Endothelial cell of umbilical vein (primary cell): ENCODE measurements around the gene PPP1R10. TPM values are rescaled to one million over a fixed set of nuclear protein-coding genes. Genes with fewer than 3 reads are reported as not detected.

Experiments
- BruUV-seq: library from RNA; stranded (reverse); fragments of 400-500 nt; replicated peaks from 2 replicates; lab custom pipeline; 2021; lab: Mats Ljungman, UMichigan
- CTCF ChIA-PET: fragments of 300-600, 350-600 bp; sonication (Branson Sonifier 250); formaldehyde crosslinking; loops from one replicate; lab custom pipeline; 2021; ENCODE audit warnings: antibody characterized with exemption, inconsistent platforms; lab: Charles Lee
- POLR2A ChIA-PET: fragments of 300-600, 350-600 bp; sonication (Branson Sonifier 250); formaldehyde crosslinking; loops from one replicate; lab custom pipeline; 2021; ENCODE audit warnings: antibody characterized with exemption, inconsistent platforms; lab: Charles Lee
- DNase-seq: peaks from one replicate; pipeline ENCODE4 v3.0.0-alpha.2; 2011; ENCODE audit warnings: low read depth, low spot score
- FAIRE-seq: peaks from 2 replicates; lab custom pipeline; 2011; peaks lifted over from hg19 to GRCh38; lab: Jason Lieb, UNC
- H2AFZ ChIP-seq: 2 replicates; pipeline ENCODE4 v1.6.0; 2012; ENCODE audit warnings: low read depth, low read length, control low read depth, inconsistent platforms
- H3K27ac ChIP-seq: 2 replicates; pipeline ENCODE4 v1.5.1; 2011; ENCODE audit warnings: low read depth, mild to moderate bottlenecking, control low read depth, low read length, moderate library complexity; ENCODE audit not compliant: insufficient read depth
- H3K27me3 ChIP-seq, 2 experiments: 2 replicates each; pipeline versions ENCODE4 v1.6.0 to v1.6.1; 2011; ENCODE audit warnings: low read length in 2 of 2, mixed read lengths in 1 of 2; ENCODE audit not compliant: control insufficient read depth in 2 of 2, insufficient read depth in 2 of 2
- H3K36me3 ChIP-seq, 2 experiments: 2 replicates in 1 of 2; 3 replicates in 1 of 2; pipeline ENCODE4 v1.5.1; 2011; ENCODE audit warnings: low read length in 2 of 2, mild to moderate bottlenecking in 1 of 2, moderate library complexity in 1 of 2; ENCODE audit not compliant: control insufficient read depth in 2 of 2, insufficient read depth in 2 of 2; ENCODE audit errors: extremely low read depth in 1 of 2
- H3K4me1 ChIP-seq: 3 replicates; pipeline ENCODE4 v1.5.1; 2011; ENCODE audit warnings: mild to moderate bottlenecking, low read length; ENCODE audit not compliant: control insufficient read depth, insufficient read depth; ENCODE audit errors: extremely low read depth
- H3K4me2 ChIP-seq: 2 replicates; pipeline ENCODE4 v1.6.1; 2011; ENCODE audit warnings: low read length, control low read depth, mixed read lengths; ENCODE audit not compliant: insufficient read depth
- H3K4me3 ChIP-seq, 3 experiments: fragments of 200-600 bp in 1 of 3; sonication (generic), shearing (Covaris generic) in 1 of 3; replicated peaks in 1 of 3; 2 replicates each; pipeline ENCODE4 v1.5.1; 2011 to 2016; ENCODE audit warnings: control low read depth in 3 of 3, low read length in 3 of 3, mild to moderate bottlenecking in 2 of 3, inconsistent platforms in 1 of 3, low read depth in 1 of 3, moderate library complexity in 1 of 3; ENCODE audit not compliant: insufficient read depth in 1 of 3
- H3K79me2 ChIP-seq: 2 replicates; pipeline ENCODE4 v1.6.0; 2012; ENCODE audit warnings: low read length, inconsistent platforms; ENCODE audit not compliant: control insufficient read depth, insufficient read depth
- H3K9ac ChIP-seq: replicated peaks from 2 replicates; pipeline ENCODE3; 2011; ENCODE audit warnings: low read length, control low read depth; ENCODE audit not compliant: insufficient read depth; ENCODE audit errors: extremely low read depth
- H3K9me1 ChIP-seq: replicated peaks from 3 replicates; pipeline ENCODE4 v1.6.0; 2011; ENCODE audit warnings: mild to moderate bottlenecking, low read length; ENCODE audit not compliant: control insufficient read depth, insufficient read depth; ENCODE audit errors: extremely low read depth
- H3K9me3 ChIP-seq: replicated peaks from 2 replicates; pipeline ENCODE4 v1.5.1; 2012; ENCODE audit warnings: low read length, inconsistent platforms; ENCODE audit not compliant: control insufficient read depth, insufficient read depth
- H4K20me1 ChIP-seq: replicated peaks from 2 replicates; pipeline ENCODE3; 2011; ENCODE audit warnings: mild to moderate bottlenecking, low read length; ENCODE audit not compliant: control insufficient read depth, insufficient read depth; ENCODE audit errors: extremely low read depth
- EZH2 ChIP-seq: IDR thresholded peaks from 2 replicates; pipeline ENCODE4 v1.6.1; 2012; ENCODE audit warnings: borderline replicate concordance, low read depth, mild to moderate bottlenecking, moderate library complexity, low read length, inconsistent platforms; ENCODE audit not compliant: severe bottlenecking
- FOS ChIP-seq: IDR thresholded peaks from 2 replicates; pipeline ENCODE4 v1.6.1; 2011; ENCODE audit warnings: mild to moderate bottlenecking, low read length, moderate library complexity, borderline replicate concordance; ENCODE audit not compliant: insufficient read depth
- GATA2 ChIP-seq: IDR thresholded peaks from 2 replicates; pipeline ENCODE4 v1.7.0; 2011; ENCODE audit warnings: low read depth, mild to moderate bottlenecking, moderate library complexity, mixed read lengths, low read length; ENCODE audit not compliant: insufficient read length, insufficient read depth
- JUN ChIP-seq: IDR thresholded peaks from 2 replicates; pipeline ENCODE4 v1.6.1; 2011; ENCODE audit warnings: borderline replicate concordance, low read depth; ENCODE audit not compliant: insufficient read length, insufficient read depth
- MYC ChIP-seq: IDR thresholded peaks from one replicate; pipeline ENCODE4 v1.6.1; 2011; ENCODE audit warnings: mild to moderate bottlenecking, low read depth, low read length
- POLR2A ChIP-seq: IDR thresholded peaks from 2 replicates; pipeline ENCODE4 v1.6.1; 2012; ENCODE audit warnings: low read depth, mild to moderate bottlenecking, control low read depth, low read length
- POLR2AphosphoS5 ChIP-seq: IDR thresholded peaks from 2 replicates; pipeline ENCODE4 v1.6.1; 2012; ENCODE audit warnings: low read depth, mild to moderate bottlenecking, control low read depth, low read length, moderate library complexity; ENCODE audit not compliant: insufficient read depth
- dilution Hi-C: fragments of 300-500 bp; cut with MboI; formaldehyde crosslinking; loops from one replicate; pipeline ENCODE4 v1.15.0; 2019; ENCODE audit warnings: low sequenced_read_pairs; ENCODE audit not compliant: extremely low pct_ligation_motif_present
- intact Hi-C: fragments of 100-400 bp; cut with micrococcal nuclease; formaldehyde crosslinking; loops from one replicate; pipeline ENCODE4 v1.10.0; 2022
- polyA plus RNA-seq, 4 experiments: library from polyadenylated mRNA; depleted of rRNA in 3 of 4; stranded (reverse) in 3 of 4; unstranded in 1 of 4; fragments of >200 nt; gene quantifications; 2 replicates each; pipeline versions ENCODE4 v1.2.1 to v1.2.3, GENCODE V29; 2011 to 2012; ENCODE audit warnings: missing spikeins in 1 of 4
- total RNA-seq: library from RNA; stranded (reverse); gene quantifications from 2 replicates; pipeline ENCODE4 v1.2.3, GENCODE V29; 2021
- TF ChIP-seq, protein P1 (sequence below), 2 donors: IDR thresholded peaks; 1 replicate in 1 of 2; 2 replicates in 1 of 2; pipeline ENCODE4 v1.5.1; 2011; ENCODE audit warnings: low read length in 2 of 2, mild to moderate bottlenecking in 2 of 2, moderate library complexity in 2 of 2, control low read depth in 1 of 2, inconsistent platforms in 1 of 2, low read depth in 1 of 2; ENCODE audit not compliant: insufficient read depth in 1 of 2; ENCODE audit errors: extremely low read depth in 1 of 2
- TF ChIP-seq, protein P2 (sequence below): IDR thresholded peaks from 2 replicates; pipeline ENCODE4 v1.6.1; 2011; ENCODE audit not compliant: insufficient read depth, insufficient read length

PPP1R10 gene
- total and polyA plus RNA-seq, 2 donors (not counting 3 experiments of a cell fraction or from before 2014, with no cell fraction given), result 19.2 to 88.3 TPM

DNA sequence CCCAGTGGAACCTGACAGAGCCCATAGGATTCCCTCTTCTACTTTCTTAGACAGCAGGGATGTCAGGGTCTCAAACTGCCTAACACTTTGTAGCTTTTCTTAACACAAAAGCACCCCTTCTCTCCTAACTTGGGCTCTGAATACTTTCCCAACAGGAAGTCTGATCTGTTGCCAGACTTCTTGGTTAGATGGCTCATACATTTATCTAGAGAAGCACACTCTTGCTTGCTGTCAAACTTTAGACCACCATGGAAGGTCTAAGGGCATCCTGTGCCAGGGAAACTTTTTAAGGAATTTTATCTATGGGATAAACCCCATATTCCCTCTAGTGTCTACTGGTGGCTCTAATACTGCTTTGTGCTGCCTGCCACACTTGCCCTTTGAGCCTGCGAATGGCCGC, 26.6 kb upstream of the PPP1R10 start:
- CTCF ChIA-PET, result no interaction called here
- H3K9me3 ChIP-seq, result no peaks in the 10 kb centered on the region

More for the DNA sequence above, 26.6 kb upstream of the PPP1R10 start:
- POLR2A ChIA-PET, result no interaction called here
- Histone ChIP-seq H3K79me2 (peaks cover 17% of the 10 kb centered on the region), H3K4me1 (peaks cover 8% of the 10 kb centered on the region), H3K36me3 (peaks cover 2 to 15% of the 10 kb centered on the region in 2 experiments), H4K20me1 (no peaks in the 10 kb centered on the region), H3K27ac (no peak overlapping the region), H3K27me3 (no peaks in the 10 kb centered on the region), H3K4me3 (no peak overlapping the region), H3K9ac (no peak overlapping the region), H3K4me2 (no peak overlapping the region), H3K9me1 (no peaks in the 10 kb centered on the region), H2AFZ (no peak overlapping the region)
- BruUV-seq, result no TSS peak
- intact Hi-C loops, result no loop called here
- TF ChIP-seq POLR2AphosphoS5 (no peak), FOS (no peak), MYC (no peak), GATA2 (no peak), JUN (no peak), POLR2A (no peak), EZH2 (no peak)
- TF ChIP-seq, protein P1, sequence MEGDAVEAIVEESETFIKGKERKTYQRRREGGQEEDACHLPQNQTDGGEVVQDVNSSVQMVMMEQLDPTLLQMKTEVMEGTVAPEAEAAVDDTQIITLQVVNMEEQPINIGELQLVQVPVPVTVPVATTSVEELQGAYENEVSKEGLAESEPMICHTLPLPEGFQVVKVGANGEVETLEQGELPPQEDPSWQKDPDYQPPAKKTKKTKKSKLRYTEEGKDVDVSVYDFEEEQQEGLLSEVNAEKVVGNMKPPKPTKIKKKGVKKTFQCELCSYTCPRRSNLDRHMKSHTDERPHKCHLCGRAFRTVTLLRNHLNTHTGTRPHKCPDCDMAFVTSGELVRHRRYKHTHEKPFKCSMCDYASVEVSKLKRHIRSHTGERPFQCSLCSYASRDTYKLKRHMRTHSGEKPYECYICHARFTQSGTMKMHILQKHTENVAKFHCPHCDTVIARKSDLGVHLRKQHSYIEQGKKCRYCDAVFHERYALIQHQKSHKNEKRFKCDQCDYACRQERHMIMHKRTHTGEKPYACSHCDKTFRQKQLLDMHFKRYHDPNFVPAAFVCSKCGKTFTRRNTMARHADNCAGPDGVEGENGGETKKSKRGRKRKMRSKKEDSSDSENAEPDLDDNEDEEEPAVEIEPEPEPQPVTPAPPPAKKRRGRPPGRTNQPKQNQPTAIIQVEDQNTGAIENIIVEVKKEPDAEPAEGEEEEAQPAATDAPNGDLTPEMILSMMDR (IDR thresholded peaks at IDR 0.05; ENCODE audit: extremely low read depth in 1 of 2, insufficient read depth in 1 of 2, low read depth in 1 of 2, low read length in 2 of 2), result no peak
- TF ChIP-seq, protein P2, sequence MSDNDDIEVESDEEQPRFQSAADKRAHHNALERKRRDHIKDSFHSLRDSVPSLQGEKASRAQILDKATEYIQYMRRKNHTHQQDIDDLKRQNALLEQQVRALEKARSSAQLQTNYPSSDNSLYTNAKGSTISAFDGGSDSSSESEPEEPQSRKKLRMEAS, result no peak
- FAIRE-seq, result no peak
- dilution Hi-C loops, result no loop called here
- DNase-seq, result no peak
